Stimulated activated naive CD4-positive, alpha-beta T cell treated with Interleukin-2 at 50 U/mL for 16 hours (primary cell): Measurements from ENCODE around the gene SETBP1.

Experiments used
- DNase-seq: peaks from one replicate; lab custom pipeline; 2025; lab: John Stamatoyannopoulos, UW

The SETBP1 gene

DNA sequence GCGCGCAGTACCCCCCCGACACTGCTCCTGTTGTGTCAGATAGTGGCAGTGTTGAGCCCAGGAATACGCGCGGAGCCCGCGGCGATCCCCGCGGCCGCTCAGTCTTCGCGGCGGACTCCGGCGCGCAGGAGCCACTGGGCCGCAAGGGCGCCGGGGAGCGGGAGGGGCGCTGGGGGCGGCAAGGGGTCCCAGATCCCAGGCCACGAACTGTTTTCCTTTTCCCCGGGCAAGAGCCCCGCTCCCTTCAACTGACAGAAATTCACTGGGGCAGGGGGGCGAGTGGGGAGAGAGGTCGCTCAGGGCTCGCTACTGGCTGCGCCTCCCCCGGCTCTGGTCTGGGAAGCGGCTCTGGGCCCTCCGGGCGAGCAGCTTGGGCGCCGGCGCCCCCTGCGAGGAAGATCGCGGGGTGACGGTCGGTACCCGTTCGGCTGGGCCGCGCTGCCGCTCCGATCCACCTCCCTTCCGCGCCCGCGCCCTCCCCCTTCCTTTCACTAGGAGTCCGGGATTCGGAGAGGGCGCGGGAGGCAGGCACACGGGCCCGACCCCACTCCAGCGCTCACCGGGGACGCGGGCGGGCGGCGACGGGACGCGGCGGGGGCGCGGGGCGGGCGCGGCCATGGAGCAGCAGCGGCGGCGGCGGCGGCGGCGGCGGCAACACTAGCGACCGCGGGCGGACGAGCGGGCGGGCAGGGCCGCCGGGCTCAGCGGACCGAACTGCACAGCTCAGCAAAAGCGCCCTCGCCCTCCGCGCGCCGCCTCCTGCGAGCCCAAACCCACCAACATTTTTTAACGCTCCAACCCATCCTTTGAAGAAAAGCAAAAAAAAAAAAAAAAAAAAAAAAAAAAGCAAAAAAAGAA lies 1.4 kb upstream of the SETBP1 start:
- peak; percentile 67 for DNase-seq

DNA sequence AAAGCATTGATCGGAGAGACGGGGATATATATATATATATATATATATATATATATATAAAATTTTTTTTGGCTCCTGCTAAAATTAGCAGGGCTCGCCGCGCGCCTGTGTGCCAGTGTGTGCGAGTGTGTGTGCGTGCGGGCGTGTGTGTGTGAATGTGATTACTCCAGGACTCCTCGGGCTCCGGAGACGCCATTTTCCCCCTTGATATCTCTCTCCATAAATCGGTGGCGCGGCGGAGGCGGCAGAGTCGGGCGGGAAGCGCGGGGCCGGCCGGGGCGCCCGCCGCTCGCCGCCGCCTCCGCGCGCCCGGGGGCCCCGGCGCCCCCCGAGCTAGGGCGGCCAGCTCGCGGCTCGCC lies 795 bp upstream of the SETBP1 start:
- peak; percentile 17 for DNase-seq

- no peak for DNase-seq
These were observed 635 bp downstream of the SETBP1 start for GRCh38 chr18:44681076-44681970.

DNA sequence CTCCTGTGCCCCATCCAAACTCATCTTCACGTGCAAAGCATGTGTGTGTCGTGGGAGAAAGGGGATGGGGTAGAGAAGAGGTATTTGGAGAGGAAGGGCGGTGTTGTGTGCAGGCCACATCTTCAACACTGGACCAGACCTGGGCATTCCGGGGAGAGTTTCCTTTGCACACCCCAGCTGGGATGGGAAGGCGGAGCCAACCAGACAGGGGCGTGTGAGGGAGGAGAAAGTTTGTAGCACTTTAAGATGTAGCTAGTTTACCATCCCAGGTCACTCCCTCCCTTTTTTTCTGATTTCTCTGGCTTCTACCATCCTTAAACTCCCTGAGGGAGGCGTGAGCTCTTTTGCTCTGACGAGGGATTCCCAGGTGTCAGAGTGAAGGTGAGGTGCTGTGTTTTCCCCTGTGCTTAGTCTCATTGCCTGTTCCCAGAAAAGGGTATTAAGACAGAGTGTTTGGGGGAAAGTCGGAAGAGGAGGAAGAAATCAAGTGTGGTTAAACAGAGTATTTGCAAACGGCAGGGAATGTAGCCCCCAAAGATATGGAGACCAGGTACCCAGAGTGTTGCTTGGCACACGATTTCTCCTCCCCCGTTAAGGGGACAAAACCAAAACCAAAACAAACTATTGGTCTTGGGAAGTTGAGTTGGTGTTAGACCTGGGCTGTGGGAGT lies 1.6 kb downstream of the SETBP1 start:
- no peak for DNase-seq

- DNase-seq = no peak
These were observed 2.2 kb downstream of the SETBP1 start for GRCh38 chr18:44682871-44683221.

DNA sequence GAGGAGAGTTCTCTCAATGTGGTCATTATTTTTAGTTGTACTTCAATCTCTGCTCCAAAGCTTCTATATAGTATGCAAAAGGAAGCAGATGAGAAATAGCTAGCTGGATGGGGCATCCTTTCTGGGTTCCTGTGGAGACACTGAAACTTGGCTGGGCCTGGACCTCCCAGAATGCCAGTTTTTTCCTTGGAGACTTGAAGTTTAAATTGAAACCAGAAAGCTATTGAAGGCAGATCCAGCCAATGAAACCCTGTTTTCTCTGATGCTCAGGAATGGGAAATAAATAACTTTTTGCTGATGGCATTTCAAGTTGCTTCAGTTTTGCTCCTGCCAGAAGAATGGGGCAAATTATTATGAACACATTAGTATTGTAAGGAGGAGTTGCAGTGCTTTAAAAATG lies 2.9 kb downstream of the SETBP1 start:
- no peak for DNase-seq

DNA sequence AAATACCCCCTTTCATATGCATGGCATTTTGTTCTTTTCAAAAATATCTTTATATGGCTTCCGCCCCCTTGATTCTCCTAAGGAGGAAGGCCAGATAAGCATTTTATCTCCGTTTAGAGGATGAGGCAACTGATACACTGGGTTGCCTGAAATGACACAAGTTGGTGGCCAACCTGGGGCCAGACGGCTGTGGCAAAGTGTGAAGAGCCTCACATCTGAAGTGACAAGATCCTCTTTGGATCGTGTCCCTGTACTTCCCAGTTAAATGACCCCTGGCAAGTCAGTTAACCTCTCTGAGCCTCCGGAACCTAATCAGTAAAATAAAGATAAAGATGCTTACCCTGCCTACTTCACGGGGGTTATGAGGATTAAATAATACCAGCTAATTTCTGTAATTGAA lies 4.6 kb downstream of the SETBP1 start:
- no peak for DNase-seq

GRCh38 chr18:44686156-44686555 lies 5.5 kb downstream of the SETBP1 start:
- no peak for DNase-seq

GRCh38 chr18:44687421-44687820 lies 6.7 kb downstream of the SETBP1 start:
- DNase-seq = no peak

GRCh38 chr18:44689736-44690135 lies 9.0 kb downstream of the SETBP1 start:
- DNase-seq = no peak

DNA sequence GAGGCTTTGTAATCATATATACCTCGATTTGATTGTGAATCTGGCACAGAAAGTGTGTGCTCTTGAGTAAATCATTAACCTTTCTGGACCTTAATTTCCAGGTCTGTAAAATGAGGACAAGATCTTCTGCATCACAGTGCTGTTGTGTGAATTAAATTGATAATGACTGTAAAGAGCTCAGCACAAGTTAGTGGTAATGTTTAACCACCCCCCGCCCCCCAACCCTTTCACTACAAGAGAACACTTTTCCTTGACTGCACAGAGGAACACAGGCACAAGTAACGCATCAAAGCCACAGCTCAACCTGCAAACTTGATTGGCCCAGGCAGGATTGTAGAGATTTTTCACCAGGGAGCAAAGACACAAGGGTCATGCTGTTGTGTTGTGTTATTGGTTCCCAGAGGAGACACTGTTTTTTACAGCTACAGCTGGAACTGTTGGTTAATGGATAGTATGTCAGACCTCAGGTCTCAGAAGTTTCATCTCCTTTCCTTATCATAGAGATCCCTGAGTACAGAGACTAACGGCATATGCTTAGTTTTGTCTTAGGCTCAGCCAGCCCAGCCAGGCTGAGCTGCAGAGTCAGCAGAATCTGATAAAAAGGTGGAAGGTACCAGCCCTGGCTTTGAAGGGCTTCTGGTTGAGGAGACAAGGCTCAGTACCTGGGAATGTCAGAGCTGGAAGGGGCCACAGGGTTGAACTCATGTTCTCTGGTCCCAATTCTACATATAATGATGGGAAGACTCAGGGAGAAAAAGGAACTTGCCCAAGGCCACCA lies 10.6 kb downstream of the SETBP1 start:
- no peak for DNase-seq

DNA sequence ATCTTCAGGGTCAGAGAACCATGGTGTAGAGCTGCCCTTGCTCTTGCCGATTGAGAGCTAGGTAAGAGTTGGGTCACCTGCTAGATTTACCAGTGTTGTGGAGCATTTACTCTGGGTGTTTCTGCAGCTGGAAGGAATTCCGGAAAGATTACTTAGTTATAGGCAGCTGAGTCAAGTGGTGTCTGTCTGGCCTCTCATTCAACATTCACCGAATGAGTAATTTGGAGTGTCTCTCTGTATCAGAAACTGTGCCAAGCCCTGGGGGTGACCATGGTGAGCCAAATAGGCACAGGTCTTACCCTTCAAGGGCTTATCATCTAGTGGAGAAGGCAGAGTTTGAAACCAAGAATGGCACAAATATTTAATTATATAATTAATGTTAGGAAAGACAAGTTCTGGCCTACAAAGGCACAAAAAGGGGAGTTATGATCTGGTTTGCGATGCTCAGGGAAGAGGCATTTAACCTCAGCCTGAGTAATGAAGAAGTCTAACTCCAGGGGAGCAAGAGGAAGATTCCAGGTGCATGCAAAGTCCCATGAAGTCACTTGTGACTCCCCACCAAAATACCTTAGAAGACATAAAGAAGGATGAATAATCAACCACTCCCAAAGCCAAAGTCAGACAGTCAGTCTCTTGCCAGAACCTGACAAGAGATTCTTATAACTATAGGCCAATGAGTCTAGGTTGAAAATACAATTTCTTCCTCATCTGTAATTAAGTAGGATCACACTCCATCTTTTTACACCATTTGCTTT lies 12.5 kb downstream of the SETBP1 start:
- no peak for DNase-seq

DNA sequence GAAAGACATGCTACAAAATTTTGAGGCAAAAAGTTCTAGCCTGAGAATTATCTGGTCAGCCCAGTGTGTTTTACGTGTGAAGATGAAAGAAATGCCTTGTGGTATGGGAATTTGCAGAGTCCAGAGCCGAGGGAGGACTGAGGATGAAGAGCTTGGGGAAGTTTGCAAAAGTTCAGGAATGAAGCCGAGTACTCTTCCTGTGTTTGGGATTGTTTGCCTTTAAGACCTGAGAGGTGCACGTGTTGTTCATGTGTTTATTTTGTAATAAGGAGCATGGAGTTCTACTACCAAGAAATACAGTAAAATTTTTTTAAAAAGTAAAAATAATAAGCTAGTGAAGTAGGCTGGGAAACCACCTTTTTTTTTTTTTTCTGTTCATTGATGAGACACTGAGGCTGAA lies 14.8 kb downstream of the SETBP1 start:
- DNase-seq = no peak

- DNase-seq = no peak
These were observed 16.2 kb downstream of the SETBP1 start for GRCh38 chr18:44696892-44697291.

DNA sequence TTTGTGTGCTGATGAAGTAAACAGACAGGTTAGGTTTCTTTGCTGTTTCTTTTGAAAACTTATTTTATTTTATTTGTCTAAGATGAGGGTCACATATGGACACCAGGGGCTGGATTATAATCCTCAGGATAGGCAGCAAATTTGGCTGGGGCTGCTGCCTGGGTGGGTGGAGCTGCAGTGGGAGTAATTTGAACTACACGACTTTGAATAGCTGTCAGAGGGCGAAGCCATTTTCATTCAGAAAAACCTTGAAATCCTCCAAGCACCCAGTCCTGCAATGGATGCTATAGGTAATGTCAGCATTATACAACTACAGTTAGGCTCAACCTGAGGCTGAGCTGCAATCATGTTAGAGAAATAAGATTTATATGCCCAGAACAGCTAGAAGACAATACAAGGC lies 16.6 kb downstream of the SETBP1 start:
- no peak for DNase-seq

GRCh38 chr18:44698518-44698917 lies 17.8 kb downstream of the SETBP1 start:
- DNase-seq = no peak

DNA sequence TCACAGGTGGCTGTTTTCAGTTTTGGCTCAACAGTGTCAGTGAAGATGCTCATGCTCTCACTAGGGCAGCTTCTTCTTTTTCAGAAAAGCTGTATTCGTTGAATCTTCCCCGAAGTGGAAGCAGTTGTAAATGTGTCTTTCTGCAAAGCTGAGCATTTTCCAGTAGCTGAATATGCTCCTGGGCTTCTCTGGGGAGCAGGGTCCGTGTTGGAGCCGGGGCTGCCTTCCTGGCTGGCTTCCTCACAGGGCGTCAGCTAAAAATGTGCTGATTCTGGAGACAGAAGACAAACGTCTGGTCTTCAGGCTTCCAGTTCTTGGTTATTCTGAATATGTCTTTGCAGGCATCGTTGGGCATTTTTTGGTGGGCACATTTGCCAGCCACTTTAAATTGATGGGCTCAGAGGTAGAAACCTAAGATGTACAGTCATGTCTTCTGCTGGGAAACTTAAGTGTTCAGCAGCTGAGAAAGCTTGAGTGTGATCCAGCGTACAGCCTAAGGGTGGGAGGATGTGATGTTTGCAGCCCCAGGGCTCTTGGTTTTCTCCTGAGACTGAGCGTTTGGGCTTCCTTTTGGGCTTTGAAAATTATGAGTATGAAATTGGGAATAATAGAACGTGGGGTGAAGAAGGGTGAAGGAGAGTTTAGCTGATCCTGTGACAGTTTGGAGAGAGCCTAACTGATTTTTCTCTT lies 19.0 kb downstream of the SETBP1 start:
- no peak for DNase-seq

GRCh38 chr18:44700652-44701051 lies 20.0 kb downstream of the SETBP1 start:
- no peak for DNase-seq

- no peak for DNase-seq
These were observed 20.5 kb downstream of the SETBP1 start for GRCh38 chr18:44701227-44701626.

GRCh38 chr18:44702594-44702993 lies 21.9 kb downstream of the SETBP1 start:
- DNase-seq = no peak
